Smooth muscle cell (in vitro differentiated cells): Measurements from ENCODE around the gene GPR183. TPM values are rescaled to one million over a fixed set of nuclear protein-coding genes. Genes with fewer than 3 reads are reported as not detected.
A peak's percentile ranks its signal among the peaks of the same experiment; 100 is the strongest.

Experiments used
- DNase-seq: peaks from one replicate; lab custom pipeline; 2025; ENCODE audit not compliant: unreplicated experiment; lab: John Stamatoyannopoulos, UW
- H2AFZ ChIP-seq: fragments of 200-600 bp; sonication (generic); 2 replicates; pipeline ENCODE4 v1.6.0; 2016; ENCODE audit warnings: antibody characterized with exemption, low read depth, mild to moderate bottlenecking
- H3F3A ChIP-seq: fragments of 200-600 bp; sonication (generic); 2 replicates; pipeline ENCODE4 v1.6.0; 2017; ENCODE audit warnings: antibody characterized with exemption, low read depth
- H3K27ac ChIP-seq: fragments of 200-600 bp; sonication (generic); 2 replicates; pipeline ENCODE4 v1.5.1; 2016; ENCODE audit warnings: low read depth, mild to moderate bottlenecking
- H3K27me3 ChIP-seq: fragments of 200-600 bp; sonication (generic); 2 replicates; pipeline ENCODE4 v1.6.1; 2016; ENCODE audit warnings: low read depth, mild to moderate bottlenecking
- H3K36me3 ChIP-seq: fragments of 200-600 bp; sonication (generic); 2 replicates; pipeline ENCODE4 v1.5.1; 2016; ENCODE audit warnings: low read depth
- H3K4me1 ChIP-seq: fragments of 200-600 bp; sonication (generic); 2 replicates; pipeline ENCODE4 v1.5.1; 2016; ENCODE audit warnings: low read depth
- H3K4me2 ChIP-seq: fragments of 200-600 bp; sonication (generic); 2 replicates; pipeline ENCODE4 v1.6.0; 2016; ENCODE audit warnings: mild to moderate bottlenecking
- H3K4me3 ChIP-seq: fragments of 200-600 bp; sonication (generic); 2 replicates; pipeline ENCODE4 v1.5.1; 2016; ENCODE audit warnings: mild to moderate bottlenecking
- H3K79me2 ChIP-seq: fragments of 200-600 bp; sonication (generic); 2 replicates; pipeline ENCODE4 v1.6.0; 2016; ENCODE audit warnings: low read depth, mild to moderate bottlenecking
- H3K9ac ChIP-seq: fragments of 200-600 bp; sonication (generic); 2 replicates; pipeline ENCODE4 v1.6.0; 2016; ENCODE audit warnings: low read depth
- H3K9me3 ChIP-seq: fragments of 200-600 bp; sonication (generic); replicated peaks from 2 replicates; pipeline ENCODE4 v1.5.1; 2016; ENCODE audit warnings: low read depth
- H4K20me1 ChIP-seq: fragments of 200-600 bp; sonication (generic); 2 replicates; pipeline ENCODE4 v1.6.0; 2016; ENCODE audit warnings: low read depth
- WGBS: methylation state at CpG from one replicate; pipeline ENCODE4 v1.1.7; 2016; ENCODE audit warnings: low lambda C conversion rate; 5-methylcytosine and 5-hydroxymethylcytosine counted together
- polyA plus RNA-seq: library from polyadenylated mRNA; unstranded; fragments of >200 nt; fragmentation: Nextera tagmentation; extraction: Ambion mirVana; gene quantifications from 2 replicates; pipeline ENCODE4 v1.2.1, GENCODE V29; 2016
- total RNA-seq: library from RNA; depleted of rRNA; stranded (reverse); fragments of >200 nt; gene quantifications from 2 replicates; pipeline ENCODE4 v1.2.3, GENCODE V29; 2014
- TF ChIP-seq, protein P1 (sequence below): fragments of 200-600 bp; sonication (generic); IDR thresholded peaks from 2 replicates; pipeline ENCODE4 v1.5.1; 2017; ENCODE audit warnings: borderline replicate concordance, mild to moderate bottlenecking, antibody characterized with exemption; ENCODE audit not compliant: insufficient read depth, poor library complexity, severe bottlenecking

Gene GPR183
- total and polyA plus RNA-seq, 2 experiments from 2014 or later: 32.4 to 33.0 TPM

DNA sequence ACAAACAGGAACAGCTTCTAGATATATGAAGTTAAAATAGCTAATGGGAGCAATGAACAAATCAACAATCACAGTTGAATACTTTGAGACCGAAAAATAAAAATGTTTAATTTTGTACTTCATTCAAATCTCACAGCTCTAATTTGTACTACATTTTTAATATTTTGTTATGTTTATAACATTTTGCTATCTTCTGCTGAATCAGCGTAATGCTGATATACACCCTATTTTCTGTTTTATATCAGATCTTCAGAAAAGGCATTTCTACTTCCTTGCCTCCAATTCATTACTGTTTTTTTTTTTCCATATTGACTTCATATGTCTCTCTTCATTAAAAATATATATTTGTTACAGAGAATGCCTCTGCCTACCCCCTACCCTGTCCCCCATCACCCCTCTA lies 27.9 kb upstream of the GPR183 start:
- no peaks in the 10 kb centered on the region for H3K79me2 ChIP-seq
- H3F3A ChIP-seq: peaks cover 5% of the 10 kb centered on the region
- H3K4me3 ChIP-seq: no peak overlapping the region
- H4K20me1 ChIP-seq: no peaks in the 10 kb centered on the region
- H2AFZ ChIP-seq: no peak overlapping the region
- no peak overlapping the region for H3K4me2 ChIP-seq
- DNase-seq: no peak
- no peak overlapping the region for H3K9ac ChIP-seq
- peaks cover 9% of the 10 kb centered on the region for H3K4me1 ChIP-seq
- TF ChIP-seq, protein P1, sequence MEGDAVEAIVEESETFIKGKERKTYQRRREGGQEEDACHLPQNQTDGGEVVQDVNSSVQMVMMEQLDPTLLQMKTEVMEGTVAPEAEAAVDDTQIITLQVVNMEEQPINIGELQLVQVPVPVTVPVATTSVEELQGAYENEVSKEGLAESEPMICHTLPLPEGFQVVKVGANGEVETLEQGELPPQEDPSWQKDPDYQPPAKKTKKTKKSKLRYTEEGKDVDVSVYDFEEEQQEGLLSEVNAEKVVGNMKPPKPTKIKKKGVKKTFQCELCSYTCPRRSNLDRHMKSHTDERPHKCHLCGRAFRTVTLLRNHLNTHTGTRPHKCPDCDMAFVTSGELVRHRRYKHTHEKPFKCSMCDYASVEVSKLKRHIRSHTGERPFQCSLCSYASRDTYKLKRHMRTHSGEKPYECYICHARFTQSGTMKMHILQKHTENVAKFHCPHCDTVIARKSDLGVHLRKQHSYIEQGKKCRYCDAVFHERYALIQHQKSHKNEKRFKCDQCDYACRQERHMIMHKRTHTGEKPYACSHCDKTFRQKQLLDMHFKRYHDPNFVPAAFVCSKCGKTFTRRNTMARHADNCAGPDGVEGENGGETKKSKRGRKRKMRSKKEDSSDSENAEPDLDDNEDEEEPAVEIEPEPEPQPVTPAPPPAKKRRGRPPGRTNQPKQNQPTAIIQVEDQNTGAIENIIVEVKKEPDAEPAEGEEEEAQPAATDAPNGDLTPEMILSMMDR: no peak
- no peaks in the 10 kb centered on the region for H3K9me3 ChIP-seq
- no peaks in the 10 kb centered on the region for H3K27me3 ChIP-seq
- H3K27ac ChIP-seq: peak overlapping the region; percentile 17
- 99% methylated on average over 2 of the region's 2 CpGs for WGBS
- no peaks in the 10 kb centered on the region for H3K36me3 ChIP-seq

DNA sequence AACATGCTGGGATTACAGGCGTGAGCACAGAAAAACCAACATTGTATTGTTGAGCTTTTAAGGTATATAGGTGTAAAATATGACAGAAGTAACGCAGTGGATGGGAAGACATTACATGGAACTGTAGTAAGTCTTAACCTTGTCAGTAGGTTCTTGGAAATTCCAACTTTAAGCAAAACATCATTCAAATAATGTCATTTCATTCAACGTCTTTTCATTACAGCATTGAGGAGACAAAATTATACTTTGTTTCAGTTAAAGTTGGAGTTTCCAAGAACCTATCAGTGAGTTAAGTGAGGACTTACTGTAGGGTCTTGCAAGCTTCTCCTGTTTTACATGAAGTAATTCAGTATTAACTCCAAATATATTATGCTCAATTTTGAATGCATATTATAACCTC lies 27.0 kb upstream of the GPR183 start:
- 97% methylated on average over 3 of the region's 3 CpGs for WGBS
- Histone ChIP-seq H3K4me2 (no peak overlapping the region), H3K4me1 (peaks cover 9% of the 10 kb centered on the region), H3K27me3 (no peaks in the 10 kb centered on the region), H3K27ac (peak overlapping the region; percentile 52), H3K9ac (no peak overlapping the region), H2AFZ (no peak overlapping the region), H3K4me3 (no peak overlapping the region), H3K9me3 (no peaks in the 10 kb centered on the region), H3K36me3 (no peaks in the 10 kb centered on the region), H3F3A (no peaks in the 10 kb centered on the region), H3K79me2 (no peaks in the 10 kb centered on the region), H4K20me1 (no peaks in the 10 kb centered on the region)
- no peak for DNase-seq
- TF ChIP-seq, protein P1: no peak

DNA sequence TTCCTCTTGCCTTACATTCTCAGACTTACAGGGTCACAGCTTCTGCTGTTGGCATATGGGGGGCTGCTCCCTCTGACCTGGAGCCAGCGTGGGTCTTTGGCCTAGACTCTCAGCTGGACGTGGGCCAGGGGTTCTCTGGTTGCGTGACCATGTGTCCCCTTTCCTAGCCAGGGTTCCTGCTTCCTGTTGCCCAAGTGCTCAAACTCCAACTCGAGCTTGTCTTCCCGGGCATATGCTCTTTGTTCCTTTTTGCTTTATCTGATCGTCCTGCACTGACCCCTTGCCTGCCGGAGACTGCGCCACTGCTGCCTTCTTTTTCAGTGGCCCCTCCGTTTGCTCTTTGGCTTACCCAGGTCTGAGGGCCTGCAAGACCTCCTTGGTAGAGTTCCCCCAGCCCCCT lies 25.3 kb upstream of the GPR183 start:
- Histone ChIP-seq H3K9me3 (no peaks in the 10 kb centered on the region), H3K79me2 (no peaks in the 10 kb centered on the region), H3K4me2 (no peak overlapping the region), H3K4me3 (no peak overlapping the region), H3K4me1 (peaks cover 9% of the 10 kb centered on the region), H3K27me3 (no peaks in the 10 kb centered on the region), H2AFZ (no peak overlapping the region), H3K36me3 (no peaks in the 10 kb centered on the region), H3K9ac (no peak overlapping the region), H4K20me1 (no peaks in the 10 kb centered on the region), H3K27ac (no peak overlapping the region), H3F3A (no peaks in the 10 kb centered on the region)
- TF ChIP-seq, protein P1: no peak
- 91% methylated on average over 9 of the region's 9 CpGs for WGBS
- no peak for DNase-seq

DNA sequence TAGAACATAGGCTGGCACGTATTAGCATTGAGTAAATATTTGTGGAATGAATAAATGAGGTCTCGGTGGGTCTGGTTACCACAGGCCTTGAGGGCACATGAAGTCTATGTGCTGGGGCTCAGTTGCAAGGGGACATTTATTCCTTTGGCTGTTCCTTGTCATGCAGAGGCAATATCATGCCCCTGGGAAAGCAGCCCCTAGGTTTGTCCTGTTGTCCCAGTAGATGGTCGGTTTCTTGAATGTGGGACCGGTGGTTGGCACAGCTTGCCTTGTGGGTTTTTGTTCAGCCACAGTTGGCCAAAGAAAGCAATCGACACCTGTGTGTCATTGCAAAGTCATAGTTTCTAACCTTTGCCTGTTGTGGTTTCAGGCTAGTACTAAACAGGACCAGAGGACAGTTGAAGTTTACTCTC lies 24.7 kb upstream of the GPR183 start:
- H3K27me3 ChIP-seq: no peaks in the 10 kb centered on the region
- TF ChIP-seq, protein P1: no peak
- no peaks in the 10 kb centered on the region for H3K9me3 ChIP-seq

More for the DNA sequence above, 24.7 kb upstream of the GPR183 start:
- H3K9ac ChIP-seq: no peak overlapping the region
- H3K4me3 ChIP-seq: no peak overlapping the region
- H3K79me2 ChIP-seq: no peaks in the 10 kb centered on the region
- no peaks in the 10 kb centered on the region for H3K36me3 ChIP-seq
- peak overlapping the region; percentile 35 for H3K27ac ChIP-seq
- no peaks in the 10 kb centered on the region for H4K20me1 ChIP-seq
- no peak overlapping the region for H2AFZ ChIP-seq
- H3F3A ChIP-seq: no peaks in the 10 kb centered on the region
- peaks cover 9% of the 10 kb centered on the region for H3K4me1 ChIP-seq
- 72% methylated on average over 5 of the region's 5 CpGs for WGBS
- no peak for DNase-seq
- no peak overlapping the region for H3K4me2 ChIP-seq
